PC-9 (cell line): ENCODE results near the gene MKKS.

Experiments used
- CTCF ChIP-seq: fragments of 200-600 bp; sonication (generic); conservative IDR thresholded peaks from 2 replicates; pipeline ENCODE4 v1.6.1; 2017; ENCODE audit warnings: mixed run types, antibody characterized with exemption, mild to moderate bottlenecking, moderate library complexity
- EZH2 ChIP-seq: fragments of 200-600 bp; sonication (generic); IDR thresholded peaks from 2 replicates; pipeline ENCODE4 v1.8.0; 2017; ENCODE audit warnings: antibody characterized with exemption, low read depth

- no peak for TF ChIP-seq CTCF
- no peak for TF ChIP-seq EZH2
Observed at GRCh38 chr20:10387686-10388085, 46.3 kb downstream of the MKKS start.
